ENCODE results near the gene ATP6V0E1.
"Not testable (repeated sequence)": the region's sequence is repeated elsewhere in the genome, so short reads cannot be mapped to it uniquely, and the experiment has no call there.

The ATP6V0E1 gene

GRCh38 chr5:173004447-173004846 lies 20.9 kb downstream of the ATP6V0E1 start:
- DNase-seq: no peak

- no peak for DNase-seq
These were observed 26.4 kb downstream of the ATP6V0E1 start for GRCh38 chr5:173010021-173010420.

DNA sequence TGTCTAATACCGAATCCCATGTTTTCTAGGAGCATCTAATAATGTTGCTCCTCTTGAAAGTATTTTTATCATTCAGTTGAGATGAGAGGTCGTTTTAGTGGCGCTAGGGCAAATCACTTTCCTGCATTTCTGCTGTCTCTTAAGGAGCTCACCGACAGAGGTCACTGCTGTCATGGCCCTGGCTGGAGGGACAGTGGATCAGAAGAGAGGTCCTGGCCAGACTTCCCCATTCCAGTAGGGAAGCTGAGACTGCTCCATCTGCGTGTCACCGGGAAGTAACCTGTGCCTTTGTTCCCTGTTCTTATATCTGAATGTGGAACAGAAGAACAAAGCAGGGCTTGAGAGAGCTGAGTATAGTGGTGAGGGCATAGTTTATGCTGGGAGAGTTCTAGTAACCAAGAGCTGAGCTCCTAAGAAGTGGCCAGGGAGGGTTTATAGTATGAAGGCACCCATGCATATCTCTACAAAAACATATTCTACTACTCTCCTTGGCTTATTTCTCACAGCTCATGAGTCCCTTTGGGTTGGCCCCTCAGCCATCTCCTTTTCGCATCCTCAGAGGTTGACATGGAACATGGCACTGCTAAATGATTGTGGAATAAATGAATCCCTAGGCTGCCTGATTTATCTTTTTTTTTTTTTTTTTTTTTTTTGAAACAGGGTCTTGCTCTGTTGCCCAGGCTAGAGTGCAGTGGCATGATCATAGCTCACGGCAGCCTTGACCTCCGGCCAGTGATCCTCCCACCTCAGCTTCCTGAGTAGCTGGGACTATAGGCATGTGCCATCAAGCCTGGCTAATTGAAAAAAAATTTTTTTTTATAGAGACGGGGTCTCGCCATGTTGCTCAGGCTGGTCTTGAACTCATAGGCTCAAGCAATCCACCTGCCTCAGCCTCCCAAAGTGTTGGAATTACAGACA lies 27.2 kb downstream of the ATP6V0E1 start:
- DNase-seq: no peak

GRCh38 chr5:173011566-173011965 lies 28.0 kb downstream of the ATP6V0E1 start:
- no peak for DNase-seq

DNA sequence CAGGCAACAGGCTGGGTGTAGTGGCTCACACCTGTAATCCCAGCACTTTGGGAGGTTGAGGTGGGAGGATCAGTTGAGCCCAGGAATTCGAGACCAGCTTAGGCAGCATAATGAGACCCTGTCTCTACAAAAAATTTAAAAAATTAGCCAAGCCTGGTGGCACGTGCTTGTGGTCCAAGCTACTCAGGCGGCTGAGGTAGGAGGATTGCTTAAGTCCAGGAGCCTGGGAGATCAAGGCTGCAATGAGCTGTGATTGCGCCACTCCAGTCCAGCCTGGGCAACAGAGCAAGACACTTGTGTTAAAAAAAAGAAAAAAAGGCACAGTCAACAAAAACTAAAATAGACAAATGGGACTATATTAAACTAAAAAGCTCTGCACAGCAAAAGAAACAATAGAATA lies 29.3 kb downstream of the ATP6V0E1 start:
- DNase-seq: no peak

- no peak for DNase-seq
These were observed 31.1 kb downstream of the ATP6V0E1 start for GRCh38 chr5:173014671-173015070.

DNA sequence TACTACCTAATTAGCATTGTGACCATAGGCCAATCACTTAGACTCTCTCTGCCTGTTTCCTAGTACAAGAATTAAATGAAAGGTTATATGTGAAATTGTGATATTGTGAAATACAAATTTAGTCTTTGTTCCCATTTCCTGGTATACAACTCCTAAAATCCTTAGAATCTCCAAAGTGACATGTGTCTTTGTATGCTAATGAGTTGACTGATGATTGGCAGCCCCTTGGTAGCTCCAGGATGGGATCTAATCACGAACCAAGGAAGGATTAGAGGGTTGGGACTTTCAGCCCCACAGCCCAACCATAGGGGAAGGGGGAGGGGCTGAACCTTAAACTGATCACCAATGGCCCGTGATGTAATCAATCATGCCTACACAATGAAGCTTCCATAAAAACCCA lies 31.6 kb downstream of the ATP6V0E1 start:
- no peak for DNase-seq

- no peak for DNase-seq
These were observed 32.3 kb downstream of the ATP6V0E1 start for GRCh38 chr5:173015598-173016455.

GRCh38 chr5:173016598-173017046 lies 33.1 kb downstream of the ATP6V0E1 start:
- no peak for DNase-seq

GRCh38 chr5:173017087-173017486 lies 33.5 kb downstream of the ATP6V0E1 start:
- not testable (repeated sequence) for DNase-seq

GRCh38 chr5:173018358-173018757 lies 34.8 kb downstream of the ATP6V0E1 start:
- DNase-seq: no peak

- DNase-seq: no peak
These were observed 36.6 kb downstream of the ATP6V0E1 start for GRCh38 chr5:173020154-173020581.

DNA sequence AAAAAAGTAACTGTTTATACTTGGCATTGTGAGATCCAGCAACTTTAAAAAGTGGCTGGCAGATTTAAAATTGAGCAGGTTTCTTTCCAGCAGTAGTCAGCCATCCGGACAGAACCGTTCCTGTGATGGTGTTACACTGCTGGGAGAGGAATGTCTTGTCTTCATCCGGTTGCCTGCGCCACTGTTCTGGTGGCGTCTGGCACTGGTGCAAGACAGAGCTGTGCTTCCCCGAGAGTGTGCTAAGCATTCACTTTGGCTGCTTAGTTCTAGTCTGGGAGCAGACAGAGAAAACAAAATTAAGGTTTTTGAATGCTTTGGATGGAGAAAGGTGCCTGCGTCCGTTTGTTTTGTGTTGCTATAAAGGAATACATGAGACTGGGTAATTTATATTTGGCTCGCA lies 37.1 kb downstream of the ATP6V0E1 start:
- no peak for DNase-seq

- no peak for DNase-seq
These were observed 42.1 kb downstream of the ATP6V0E1 start for GRCh38 chr5:173025651-173026050.

GRCh38 chr5:173027905-173028304 lies 44.3 kb downstream of the ATP6V0E1 start:
- no peak for DNase-seq

DNA sequence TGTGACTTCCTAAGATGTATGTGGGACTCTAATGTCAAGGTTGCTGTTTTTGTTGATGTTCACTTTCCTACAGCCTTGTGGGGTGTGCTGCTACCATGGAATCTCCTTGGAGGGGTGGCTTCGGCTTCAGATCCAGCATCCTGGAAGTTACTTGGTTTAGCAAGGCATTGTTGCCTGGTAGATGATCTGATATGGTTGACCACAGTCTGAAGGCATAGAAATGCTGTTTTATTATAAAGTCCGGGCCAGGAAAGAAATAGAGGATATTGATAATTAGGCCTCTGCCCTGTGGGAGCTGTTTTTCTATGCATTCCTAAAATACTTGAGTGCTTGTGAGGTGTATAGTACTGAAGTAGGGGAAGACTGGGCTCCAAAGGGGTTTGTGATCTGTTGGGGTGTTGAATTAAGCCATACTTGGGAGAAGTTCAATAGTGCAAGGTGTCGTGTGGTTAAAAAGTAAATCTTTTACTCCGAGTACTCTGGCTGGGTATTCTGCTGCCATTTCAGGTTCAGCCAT lies 45.3 kb downstream of the ATP6V0E1 start:
- DNase-seq: no peak

- DNase-seq: no peak
These were observed 45.9 kb downstream of the ATP6V0E1 start for GRCh38 chr5:173029499-173029921.

- DNase-seq: not testable (repeated sequence)
These were observed 48.5 kb downstream of the ATP6V0E1 start for GRCh38 chr5:173032096-173032495.

- DNase-seq: no peak
These were observed 49.2 kb downstream of the ATP6V0E1 start for GRCh38 chr5:173032730-173033129.

GRCh38 chr5:173033923-173034322 lies 50.4 kb downstream of the ATP6V0E1 start:
- DNase-seq: no peak

- DNase-seq: no peak
These were observed 52.5 kb downstream of the ATP6V0E1 start for GRCh38 chr5:173035904-173036707.

DNA sequence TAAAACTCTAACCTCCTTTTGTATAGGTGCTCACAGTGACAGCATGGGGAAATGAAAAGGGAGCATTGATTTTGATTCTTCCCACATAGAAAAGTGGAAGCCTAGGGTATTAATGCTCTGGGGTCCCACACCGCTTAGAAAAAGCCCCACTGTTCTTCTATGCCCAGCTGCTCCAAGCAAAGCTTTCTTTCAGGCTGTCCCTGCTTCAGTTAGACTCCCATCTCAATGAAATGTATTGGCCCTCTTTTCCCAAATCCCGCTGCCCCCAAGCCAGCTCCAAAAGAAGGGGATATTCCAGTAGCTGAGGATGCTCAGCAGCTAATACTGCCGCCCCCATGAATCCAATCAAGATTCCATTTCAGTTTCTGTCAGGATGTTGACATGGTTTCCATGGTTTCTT lies 55.6 kb downstream of the ATP6V0E1 start:
- no peak for DNase-seq

DNA sequence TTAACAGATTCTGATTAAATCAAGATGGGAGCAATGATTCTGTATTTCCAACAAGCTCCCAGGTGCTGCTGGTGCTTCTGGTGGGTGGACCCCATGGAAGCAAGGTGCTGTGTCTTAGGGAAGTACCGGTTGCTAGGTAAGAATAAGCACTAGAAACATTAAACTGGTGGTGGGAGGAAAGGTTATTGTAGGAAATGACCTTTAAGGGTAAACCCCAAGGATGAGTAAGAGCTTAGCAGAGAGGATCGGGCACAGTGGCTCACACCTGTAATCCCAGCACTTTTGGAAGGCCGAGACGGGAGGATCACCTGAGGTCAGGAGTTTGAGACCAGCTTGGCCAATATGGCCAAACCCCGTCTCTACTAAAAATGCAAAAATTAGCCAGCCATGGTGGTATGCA lies 56.4 kb downstream of the ATP6V0E1 start:
- DNase-seq: no peak

All from SHP77 (cell line).